HG03039 (cell line): ENCODE data around the gene GYS2.
"Not testable (repeated sequence)": the region's sequence is repeated elsewhere in the genome, so short reads cannot be mapped to it uniquely, and the experiment has no call there.

Experiments
- ATAC-seq: cut with Tn5 transposase; IDR thresholded peaks from one replicate; pipeline ENCODE4 v1.9.1; 2021; ENCODE audit warnings: mild to moderate bottlenecking, moderate library complexity; ENCODE audit not compliant: unreplicated experiment

Gene GYS2

DNA sequence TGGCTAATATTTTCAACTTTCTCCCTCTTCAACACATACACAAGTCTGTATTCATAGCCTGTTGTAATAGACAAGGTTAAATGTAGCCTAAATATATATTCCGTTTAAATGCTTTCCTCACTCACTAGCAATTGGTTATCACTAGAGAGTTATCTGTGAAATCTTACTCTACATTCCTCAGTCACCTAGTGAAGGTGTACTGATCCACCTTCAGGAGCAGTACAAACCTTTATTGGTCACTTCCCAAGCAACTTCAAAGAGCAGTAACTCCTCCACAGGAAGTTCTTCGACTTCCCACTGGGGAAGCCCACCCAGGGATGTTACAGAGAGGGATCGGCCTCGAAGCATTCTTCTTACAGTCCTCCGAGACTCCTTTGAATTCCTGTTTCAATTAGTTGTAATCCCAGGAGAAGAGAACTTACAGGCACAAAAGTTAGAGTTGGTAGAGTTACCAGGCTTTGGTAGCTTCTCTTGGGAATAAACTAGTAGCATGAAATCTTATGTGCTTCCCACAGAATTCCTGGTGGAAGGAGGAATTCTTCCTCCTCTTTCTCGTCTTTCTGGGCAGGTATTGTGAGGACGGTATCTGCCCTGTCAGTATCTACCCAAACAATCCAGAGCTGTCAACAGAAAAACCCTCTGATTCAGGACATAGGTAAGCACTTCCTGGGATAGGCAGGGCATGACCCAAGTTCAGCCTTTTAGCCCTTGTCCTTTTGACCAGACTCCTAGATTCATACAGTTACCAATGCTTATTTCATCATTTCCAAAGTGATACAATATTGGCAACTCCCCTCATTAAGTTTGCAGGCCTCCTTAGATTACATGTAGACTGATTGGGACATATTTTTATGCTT is at the start of gene GYS2:
TSS of gene GYS2 (minus strand) at position 603 of the 857 bp plus-strand sequence. CDS start at position 348, 255 bp downstream.
- ATAC-seq = no peak

DNA sequence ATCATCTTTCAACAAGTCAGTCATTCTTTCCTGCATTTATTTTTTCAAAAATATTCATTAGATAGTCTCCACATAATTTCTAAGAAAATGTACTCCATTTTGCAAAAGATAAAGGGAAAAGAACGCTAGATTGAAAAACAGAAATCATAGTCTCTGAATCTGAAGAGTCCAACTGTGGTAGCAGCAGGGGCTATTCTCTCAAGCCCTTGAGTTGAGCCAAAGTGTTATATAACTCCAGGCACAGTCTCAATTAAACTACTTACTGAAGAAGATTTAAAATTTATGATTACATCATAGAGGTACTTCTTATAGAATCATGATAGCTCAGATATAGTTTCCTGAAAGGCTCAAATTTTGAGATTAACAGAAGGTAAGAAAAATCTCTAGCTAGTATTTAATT is 47.2 kb upstream of the GYS2 start:
- no peak for ATAC-seq

- ATAC-seq = no peak
These were observed 46.4 kb upstream of the GYS2 start for GRCh38 chr12:21650997-21651396.

- ATAC-seq = no peak
These were observed 44.4 kb upstream of the GYS2 start for GRCh38 chr12:21649034-21649433.

DNA sequence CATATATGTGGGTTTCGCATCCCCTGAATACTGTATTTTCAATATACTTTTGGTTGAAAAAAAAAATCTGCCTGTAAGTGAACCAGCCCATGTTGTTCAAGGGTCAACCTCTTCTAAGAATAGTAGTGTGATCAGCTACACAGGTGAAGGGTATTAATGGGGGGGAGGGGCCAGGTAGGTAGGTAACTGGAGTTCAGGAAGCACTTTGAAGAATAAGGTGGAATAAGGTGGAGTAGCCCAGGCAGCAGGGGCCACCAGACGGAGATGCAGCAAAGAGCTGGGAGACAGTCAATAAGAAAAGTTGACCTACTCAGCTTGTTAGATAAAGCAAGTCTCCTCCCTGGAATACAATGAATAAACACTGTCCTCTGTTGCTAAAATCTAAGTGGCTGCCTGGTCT is 43.7 kb upstream of the GYS2 start:
- ATAC-seq = no peak

- ATAC-seq = no peak
These were observed 42.5 kb upstream of the GYS2 start for GRCh38 chr12:21647179-21647578.

GRCh38 chr12:21645041-21645500 is 40.4 kb upstream of the GYS2 start:
- not testable (repeated sequence) for ATAC-seq

- ATAC-seq = no peak
These were observed 39.9 kb upstream of the GYS2 start for GRCh38 chr12:21644516-21644915.

DNA sequence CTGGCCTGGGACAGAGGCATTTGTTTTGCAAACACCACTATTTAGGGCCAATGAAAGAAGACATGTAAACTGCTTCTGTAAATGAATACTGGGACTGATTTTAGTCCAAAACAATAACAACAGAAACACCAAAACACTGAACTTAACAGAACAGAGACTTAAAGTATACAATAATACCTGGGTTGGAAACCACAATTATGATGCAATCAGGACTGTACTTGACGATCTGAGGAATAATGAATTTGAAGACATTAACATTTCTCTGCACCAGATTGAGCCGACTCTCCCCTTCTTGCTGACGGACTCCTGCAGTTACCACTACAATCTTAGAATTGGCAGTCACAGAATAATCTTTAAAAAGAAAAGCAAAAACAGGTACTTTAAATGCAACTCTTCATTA is 39.1 kb upstream of the GYS2 start:
- ATAC-seq = no peak

GRCh38 chr12:21642707-21643389 is 38.2 kb upstream of the GYS2 start:
- no peak for ATAC-seq

- no peak for ATAC-seq
These were observed 33.6 kb upstream of the GYS2 start for GRCh38 chr12:21638054-21638891.

DNA sequence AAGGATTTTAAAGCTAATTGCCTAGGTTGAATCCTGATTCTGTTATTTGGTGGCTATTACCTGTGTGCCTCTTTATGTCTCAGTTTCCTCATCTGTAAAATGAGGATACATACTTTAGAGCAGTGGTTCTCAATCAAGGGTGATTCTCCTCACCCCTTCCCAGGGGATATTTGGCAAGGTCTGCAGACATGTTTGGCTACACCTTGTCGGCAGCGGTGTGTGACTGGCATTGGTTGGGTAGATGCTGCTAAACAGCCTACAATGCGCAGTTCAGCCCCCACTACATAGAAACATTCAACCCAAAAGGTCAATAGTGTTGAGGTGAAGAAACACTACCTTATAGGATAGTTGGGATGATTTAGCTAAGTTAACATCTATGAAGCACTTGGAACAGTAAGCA is 29.6 kb upstream of the GYS2 start:
- ATAC-seq = no peak

GRCh38 chr12:21631367-21631766 is 26.7 kb upstream of the GYS2 start:
- no peak for ATAC-seq

GRCh38 chr12:21627924-21628323 is 23.3 kb upstream of the GYS2 start:
- ATAC-seq = no peak

DNA sequence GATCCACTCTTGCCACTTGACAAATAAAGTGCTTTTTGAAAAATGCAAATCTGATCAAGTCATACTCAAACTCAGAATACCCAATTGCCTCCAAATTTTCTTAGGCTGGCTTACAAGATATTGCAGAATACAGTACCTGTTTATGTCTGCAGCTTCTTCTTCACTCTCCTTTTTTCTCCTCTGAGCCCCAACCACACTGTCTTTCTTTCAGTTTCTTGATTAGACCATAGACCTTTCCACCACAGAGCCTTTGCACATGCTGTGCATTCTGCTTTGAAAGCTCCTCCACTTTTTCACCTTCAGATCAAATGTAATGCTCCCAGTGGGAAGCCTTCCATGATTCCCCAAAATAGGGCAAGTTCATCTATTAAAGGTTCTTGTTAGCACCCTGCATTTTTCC is 13.9 kb upstream of the GYS2 start:
- ATAC-seq = no peak

DNA sequence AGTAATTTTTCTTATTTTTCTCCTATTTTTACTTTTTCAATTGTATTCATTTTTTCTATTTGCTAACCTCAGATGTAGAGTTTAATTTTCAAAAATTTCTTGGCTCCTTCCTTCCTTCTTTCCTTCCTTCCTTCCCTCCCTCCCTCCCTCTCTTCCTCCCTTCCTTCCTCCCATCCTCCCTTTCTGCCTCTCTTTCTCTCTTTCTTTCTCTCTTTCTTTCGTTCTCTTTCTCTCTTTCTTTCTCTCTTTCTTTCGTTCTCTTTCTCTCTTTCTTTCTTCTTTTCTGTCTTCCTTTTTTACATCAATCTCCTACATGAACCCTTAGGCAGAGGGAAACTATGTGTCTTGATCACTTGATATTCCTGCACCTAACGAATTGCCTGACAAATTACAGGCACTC is 12.4 kb upstream of the GYS2 start:
- no peak for ATAC-seq

DNA sequence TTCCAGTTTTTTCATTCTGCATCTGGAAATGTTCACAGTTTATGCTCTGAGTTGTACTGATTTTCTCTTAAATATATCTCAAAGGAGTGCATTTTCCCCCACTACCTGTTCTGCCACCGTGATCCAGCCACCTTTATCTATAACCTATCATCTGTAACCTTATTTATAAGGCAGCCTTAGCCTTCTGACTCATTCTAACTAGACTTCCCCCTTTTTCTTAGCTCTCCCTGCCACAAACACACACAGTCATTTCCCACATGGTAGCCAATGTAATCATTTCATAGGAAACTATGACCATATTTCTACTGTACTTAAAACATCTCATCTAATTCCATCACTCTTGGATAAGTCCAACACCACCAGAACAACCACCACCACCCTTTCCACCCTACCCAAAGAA is 10.8 kb upstream of the GYS2 start:
- no peak for ATAC-seq

DNA sequence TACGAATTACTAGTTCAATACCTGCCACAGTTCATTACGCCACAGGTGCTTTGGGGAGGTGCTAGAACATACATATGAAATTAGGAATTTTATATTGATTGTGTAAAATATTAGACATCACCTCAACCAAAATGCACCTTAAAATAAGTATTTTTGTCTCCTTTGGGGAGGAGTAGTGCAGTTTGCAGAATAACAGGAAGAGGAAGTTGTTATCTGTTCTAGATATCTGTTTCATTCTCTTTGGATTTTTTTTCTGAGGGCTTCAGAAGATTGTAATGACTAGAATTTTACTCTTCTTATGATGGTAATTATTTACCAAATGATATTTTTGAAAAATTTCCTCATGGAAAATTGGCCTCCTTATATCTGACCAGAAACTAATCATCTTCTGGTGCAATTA is 9.9 kb upstream of the GYS2 start:
- no peak for ATAC-seq

- ATAC-seq = no peak
These were observed 9.3 kb upstream of the GYS2 start for GRCh38 chr12:21613931-21614330.

DNA sequence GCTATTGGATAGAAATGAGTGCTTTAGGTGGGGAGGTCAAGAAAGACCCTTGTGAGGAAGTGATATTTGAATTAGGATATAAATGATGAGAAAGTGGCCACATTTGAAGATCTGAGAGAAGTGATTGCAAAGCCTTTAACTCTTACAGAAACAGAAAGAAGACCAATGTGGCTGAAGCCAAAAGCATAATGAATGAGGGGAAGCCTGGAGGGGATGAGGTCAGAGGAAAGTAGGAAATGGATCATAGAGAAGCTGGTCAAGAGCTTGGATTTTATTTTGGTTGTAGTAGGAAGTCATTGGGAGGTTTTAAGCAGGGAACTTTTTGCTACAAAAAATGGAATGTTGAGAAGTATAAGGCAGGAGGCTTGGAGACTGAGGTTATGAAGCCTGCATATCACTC is 3.5 kb upstream of the GYS2 start:
- no peak for ATAC-seq

DNA sequence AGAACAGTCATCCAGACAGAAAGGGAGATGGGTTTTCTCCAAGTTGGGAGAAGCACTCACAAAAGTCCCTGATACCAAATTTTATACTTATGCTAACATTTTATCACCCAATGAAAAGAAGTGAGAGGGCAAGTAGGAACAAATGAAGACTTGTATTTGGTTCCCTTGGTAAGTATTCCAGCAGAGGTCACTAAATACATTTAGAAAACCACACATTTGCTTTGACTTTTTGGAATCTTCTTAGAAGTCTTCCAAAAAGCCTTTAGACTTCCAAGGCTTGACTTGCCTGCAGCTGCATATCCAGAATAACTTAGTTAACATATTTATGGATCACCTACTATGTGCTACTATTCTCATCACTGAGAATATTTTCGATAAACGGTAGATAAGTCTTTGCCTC is 3.1 kb upstream of the GYS2 start:
- no peak for ATAC-seq
